ENCODE results near the gene PTH2R. TPM values are rescaled to one million over a fixed set of nuclear protein-coding genes. Genes with fewer than 3 reads are reported as not detected.

The PTH2R gene
- total RNA-seq, result not detected in 2 replicates

GRCh38 chr2:208406474-208407451 lies at the start of gene PTH2R:
Gene PTH2R (plus strand): TSS chr2:208406792. CDS start chr2:208407044, 252 bp downstream.

Other genes starting within 250 kb of the PTH2R start
- not detected in 2 replicates for gene CRYGA, start 243.2 kb upstream of the PTH2R start, total RNA-seq
- not detected in 2 replicates for gene C2orf80, start 216.8 kb upstream of the PTH2R start, total RNA-seq
- gene IDH1, start 151.7 kb upstream of the PTH2R start, total RNA-seq, result 236 and 313 TPM in 2 replicates
- gene PIKFYVE, start 140.5 kb upstream of the PTH2R start, total RNA-seq, result 36.4 and 38.0 TPM in 2 replicates

Data from smooth muscle cell of trachea (primary cell).